CD4-positive, CD25-positive, alpha-beta regulatory T cell (primary cell): Measurements from ENCODE around the gene KYNU. TPM values are rescaled to one million over a fixed set of nuclear protein-coding genes. Genes with fewer than 3 reads are reported as not detected.

Experiments used
- ATAC-seq, 2 donors: fragments of 150-1000 bp; cut with Tn5 transposase; one replicate each; pipeline ENCODE4 v1.10.0; 2021; ENCODE audit warnings: low read depth in 2 of 2, moderate number of reproducible peaks in 2 of 2, moderate library complexity in 1 of 2
- DNase-seq, 3 donors: peaks; one replicate each; pipeline versions ENCODE4 v3.0.0 to v3.0.0-alpha.2; 2012 to 2022; ENCODE audit warnings: mixed read lengths in 1 of 3
- H3K27ac ChIP-seq: one replicate; pipeline ENCODE4 v1.7.0; 2013; ENCODE audit warnings: mild to moderate bottlenecking, low read length; ENCODE audit not compliant: insufficient read depth, poor library complexity, severe bottlenecking
- H3K27me3 ChIP-seq: one replicate; pipeline ENCODE4 v1.7.0; 2013; ENCODE audit warnings: low read length; ENCODE audit not compliant: control insufficient read depth, insufficient read depth
- H3K36me3 ChIP-seq: one replicate; pipeline ENCODE4 v1.7.0; 2013; ENCODE audit warnings: mild to moderate bottlenecking, low read length, moderate library complexity; ENCODE audit not compliant: control insufficient read depth, insufficient read depth
- H3K4me1 ChIP-seq: 2 replicates; pipeline ENCODE4 v1.7.0; 2013; ENCODE audit warnings: mild to moderate bottlenecking, low read length; ENCODE audit not compliant: insufficient read depth, control insufficient read depth, poor library complexity, severe bottlenecking
- H3K4me3 ChIP-seq: one replicate; pipeline ENCODE4 v1.7.0; 2013; ENCODE audit warnings: low read depth, mild to moderate bottlenecking, low read length, moderate library complexity
- H3K9me3 ChIP-seq, 2 experiments: 1 replicate in 1 of 2; 2 replicates in 1 of 2; pipeline ENCODE4 v1.7.0; 2013; ENCODE audit warnings: low read length in 2 of 2, mild to moderate bottlenecking in 1 of 2, moderate library complexity in 1 of 2; ENCODE audit not compliant: control insufficient read depth in 2 of 2
- H3K27ac Mint-ChIP-seq, 3 donors: one replicate each; pipeline ENCODE4 v1.8.0; 2020 to 2022; ENCODE audit warnings: mild to moderate bottlenecking in 3 of 3, mixed read lengths in 3 of 3, moderate library complexity in 2 of 3
- H3K27me3 Mint-ChIP-seq: one replicate; pipeline ENCODE4 v1.8.0; 2022; ENCODE audit warnings: mild to moderate bottlenecking, mixed read lengths
- H3K36me3 Mint-ChIP-seq: one replicate; pipeline ENCODE4 v1.8.0; 2020; ENCODE audit warnings: mixed read lengths
- H3K4me1 Mint-ChIP-seq, 4 donors: one replicate each; pipeline ENCODE4 v1.8.0; 2020 to 2022; ENCODE audit warnings: mixed read lengths in 4 of 4, mild to moderate bottlenecking in 1 of 4
- H3K4me3 Mint-ChIP-seq, 4 donors: one replicate each; pipeline ENCODE4 v1.8.0; 2020 to 2022; ENCODE audit warnings: mild to moderate bottlenecking in 4 of 4, mixed read lengths in 4 of 4, moderate library complexity in 3 of 4
- H3K9me3 Mint-ChIP-seq, 7 donors: one replicate each; pipeline ENCODE4 v1.8.0; 2020 to 2022; ENCODE audit warnings: mixed read lengths in 7 of 7, mild to moderate bottlenecking in 3 of 7, moderate library complexity in 2 of 7
- polyA plus RNA-seq, 4 donors: library from polyadenylated mRNA; unstranded; fragments of 300-500 nt; fragmentation: Illumina TruSeq; gene quantifications; one replicate each; pipeline ENCODE4 v1.2.3, GENCODE V29; 2021
- total RNA-seq: library from RNA; stranded (reverse); gene quantifications from one replicate; pipeline ENCODE4 v1.2.3, GENCODE V29; 2022

Gene KYNU
- total and polyA plus RNA-seq, 5 donors from 2014 or later = 0.08 TPM; not detected in 4

GRCh38 chr2:142973160-142973821 lies 95.8 kb downstream of the KYNU start:
- Mint-ChIP-seq H3K27ac (no peak overlapping the region), H3K9me3 (peaks cover 0 to 3% (median 0%) of the 10 kb centered on the region in 7 donors), H3K4me1 (no peaks in the 10 kb centered on the region), H3K4me3 (no peak overlapping the region), H3K36me3 (no peaks in the 10 kb centered on the region), H3K27me3 (peaks cover 8% of the 10 kb centered on the region)
- H3K4me3 ChIP-seq = no peak overlapping the region
- H3K27me3 ChIP-seq = no peaks in the 10 kb centered on the region
- H3K36me3 ChIP-seq = no peaks in the 10 kb centered on the region
- ATAC-seq = no peak
- DNase-seq = no peak
- no peak overlapping the region for H3K27ac ChIP-seq
- H3K9me3 ChIP-seq = no peaks in the 10 kb centered on the region
- H3K4me1 ChIP-seq = no peaks in the 10 kb centered on the region

DNA sequence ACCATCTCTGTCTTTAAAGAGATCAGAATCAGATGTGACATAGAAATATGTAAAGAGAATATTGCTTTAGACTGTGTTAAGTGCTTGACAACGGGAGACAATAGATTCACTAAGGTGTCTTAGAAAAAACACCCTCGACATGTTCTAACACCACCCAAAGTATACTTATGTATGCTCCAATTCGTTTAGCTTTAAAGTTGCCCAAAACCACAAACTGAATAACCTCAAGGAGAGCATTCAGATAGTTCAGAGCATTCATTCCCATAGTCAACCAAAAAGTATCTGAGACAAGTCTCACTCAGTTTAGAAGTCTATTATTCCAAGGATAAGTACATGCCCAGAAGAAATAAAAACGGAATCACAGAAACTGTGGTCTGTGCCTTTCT lies 96.4 kb downstream of the KYNU start:
- DNase-seq (no peak), ATAC-seq (no peak)
- Histone ChIP-seq H3K27ac (no peak overlapping the region), H3K36me3 (no peaks in the 10 kb centered on the region), H3K4me3 (no peak overlapping the region), H3K4me1 (no peaks in the 10 kb centered on the region), H3K9me3 (no peaks in the 10 kb centered on the region), H3K27me3 (no peaks in the 10 kb centered on the region)
- Mint-ChIP-seq H3K27ac (no peak overlapping the region), H3K36me3 (no peaks in the 10 kb centered on the region), H3K9me3 (peaks cover 0 to 3% (median 0%) of the 10 kb centered on the region in 7 donors), H3K27me3 (peaks cover 8% of the 10 kb centered on the region), H3K4me1 (no peaks in the 10 kb centered on the region), H3K4me3 (no peak overlapping the region)

DNA sequence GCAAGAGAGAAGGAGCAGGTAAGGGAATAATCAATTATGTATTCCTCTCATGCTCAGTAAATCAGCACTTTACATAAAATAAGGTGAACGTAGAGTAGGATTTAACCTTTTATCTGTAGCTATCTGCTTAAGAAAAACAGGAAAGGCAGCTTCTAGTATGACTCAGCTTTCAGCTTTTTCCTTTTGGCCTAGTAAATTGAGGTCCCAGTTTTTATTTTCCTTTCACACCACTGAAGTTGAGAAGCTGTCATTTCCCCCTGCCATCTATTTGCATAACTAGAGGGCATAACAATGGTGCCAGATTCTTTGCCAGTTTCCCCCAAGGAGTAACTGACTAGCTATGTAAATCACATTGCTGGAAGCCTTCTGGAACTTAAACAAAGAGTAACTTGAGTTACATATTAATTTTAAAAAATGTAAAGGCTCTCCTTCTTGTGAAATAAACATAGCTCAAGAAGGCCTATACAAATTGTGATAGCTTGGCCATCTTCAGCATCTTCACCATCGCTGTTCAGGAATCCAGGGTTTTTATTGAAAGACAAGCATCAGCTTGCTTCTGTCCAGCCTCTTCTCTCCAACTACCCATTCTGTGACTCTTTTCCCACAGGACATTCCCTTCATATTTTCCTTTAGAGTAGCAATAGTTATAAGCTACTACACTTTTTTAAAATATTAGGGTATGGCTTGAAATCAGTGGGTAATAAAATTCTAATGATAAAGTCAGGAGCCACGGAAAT lies 97.0 kb downstream of the KYNU start:
- H3K27ac Mint-ChIP-seq = no peak overlapping the region

DNA sequence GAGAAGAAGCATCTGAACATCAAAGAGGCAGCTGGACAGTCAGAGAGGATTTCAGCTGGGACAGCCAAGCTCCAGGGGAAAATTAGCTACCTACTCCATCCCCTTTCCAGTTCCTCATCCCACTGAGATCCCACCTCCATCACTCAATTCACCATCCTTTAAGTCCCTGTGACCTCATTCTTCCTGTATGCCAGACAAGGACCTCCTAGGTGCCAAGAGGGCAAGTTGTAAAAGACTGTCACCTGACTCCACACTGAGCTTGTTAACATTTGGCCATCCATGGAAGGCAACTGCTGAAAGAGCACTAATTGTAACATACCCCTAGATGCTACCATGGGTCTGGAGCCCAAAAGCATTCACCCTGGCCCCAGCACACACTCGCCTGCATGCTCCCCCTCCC lies 97.8 kb downstream of the KYNU start:
- Histone ChIP-seq H3K27ac (no peak overlapping the region), H3K4me3 (no peak overlapping the region), H3K27me3 (no peaks in the 10 kb centered on the region), H3K36me3 (no peaks in the 10 kb centered on the region), H3K9me3 (no peaks in the 10 kb centered on the region), H3K4me1 (no peaks in the 10 kb centered on the region)
- no peaks in the 10 kb centered on the region for H3K36me3 Mint-ChIP-seq
- no peaks in the 10 kb centered on the region for H3K4me1 Mint-ChIP-seq
- DNase-seq (no peak), ATAC-seq (no peak)
- H3K4me3 Mint-ChIP-seq = no peak overlapping the region
- H3K27ac Mint-ChIP-seq = no peak overlapping the region
- peaks cover 8% of the 10 kb centered on the region for H3K27me3 Mint-ChIP-seq
- H3K9me3 Mint-ChIP-seq = peaks cover 0 to 3% (median 0%) of the 10 kb centered on the region in 7 donors

More for the DNA sequence above, 97.0 kb downstream of the KYNU start:
- Histone ChIP-seq H3K36me3 (no peaks in the 10 kb centered on the region), H3K27ac (no peak overlapping the region), H3K9me3 (no peaks in the 10 kb centered on the region), H3K4me1 (no peaks in the 10 kb centered on the region), H3K27me3 (no peaks in the 10 kb centered on the region), H3K4me3 (no peak overlapping the region)
- DNase-seq = no peak
- peaks cover 0 to 3% (median 0%) of the 10 kb centered on the region in 7 donors for H3K9me3 Mint-ChIP-seq
- no peaks in the 10 kb centered on the region for H3K36me3 Mint-ChIP-seq
- ATAC-seq = no peak
- H3K27me3 Mint-ChIP-seq = peaks cover 8% of the 10 kb centered on the region
- no peaks in the 10 kb centered on the region for H3K4me1 Mint-ChIP-seq
- no peak overlapping the region for H3K4me3 Mint-ChIP-seq

GRCh38 chr2:142980246-142981068 lies 103.0 kb downstream of the KYNU start:
- Mint-ChIP-seq H3K27me3 (peaks cover 4% of the 10 kb centered on the region), H3K4me3 (no peak overlapping the region), H3K36me3 (no peaks in the 10 kb centered on the region), H3K9me3 (no peaks in the 10 kb centered on the region), H3K4me1 (no peaks in the 10 kb centered on the region), H3K27ac (no peak overlapping the region)
- Histone ChIP-seq H3K4me3 (no peak overlapping the region), H3K4me1 (no peaks in the 10 kb centered on the region), H3K9me3 (no peaks in the 10 kb centered on the region), H3K36me3 (no peaks in the 10 kb centered on the region), H3K27me3 (no peaks in the 10 kb centered on the region), H3K27ac (no peak overlapping the region)
- peak in 1 of 3 donors; percentile 10 for DNase-seq
- ATAC-seq = no peak

- Histone ChIP-seq H3K4me1 (no peaks in the 10 kb centered on the region), H3K27ac (no peak overlapping the region), H3K9me3 (no peaks in the 10 kb centered on the region), H3K27me3 (no peaks in the 10 kb centered on the region), H3K4me3 (no peak overlapping the region), H3K36me3 (no peaks in the 10 kb centered on the region)
- Mint-ChIP-seq H3K9me3 (no peaks in the 10 kb centered on the region), H3K27me3 (peaks cover 4% of the 10 kb centered on the region), H3K4me1 (no peaks in the 10 kb centered on the region), H3K36me3 (no peaks in the 10 kb centered on the region), H3K27ac (no peak overlapping the region), H3K4me3 (no peak overlapping the region)
- DNase-seq (no peak), ATAC-seq (no peak)
These were observed 103.6 kb downstream of the KYNU start for GRCh38 chr2:142981069-142981378.

DNA sequence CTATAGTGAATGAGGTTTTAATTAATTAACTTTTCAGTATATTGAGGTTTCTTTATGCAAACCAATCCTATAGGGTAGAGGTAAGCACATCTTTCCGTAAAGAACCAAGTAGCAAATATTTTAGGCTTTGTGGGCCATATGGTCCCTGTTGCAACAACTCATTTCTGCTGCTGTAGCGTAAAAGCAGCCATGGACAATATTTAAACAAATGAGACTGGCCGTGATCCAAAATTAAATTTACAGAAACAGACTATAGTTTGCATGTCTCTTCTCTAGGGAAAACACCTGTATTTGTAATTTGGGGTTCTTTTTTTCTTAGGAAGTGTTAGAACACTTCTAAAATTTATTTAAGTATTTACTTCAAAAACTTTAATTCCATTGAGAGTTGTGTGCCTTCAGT lies 104.3 kb downstream of the KYNU start:
- H3K4me1 Mint-ChIP-seq = no peaks in the 10 kb centered on the region
- Histone ChIP-seq H3K9me3 (no peaks in the 10 kb centered on the region), H3K36me3 (no peaks in the 10 kb centered on the region), H3K4me1 (no peaks in the 10 kb centered on the region), H3K4me3 (no peak overlapping the region), H3K27ac (no peak overlapping the region), H3K27me3 (no peaks in the 10 kb centered on the region)
- DNase-seq (no peak), ATAC-seq (no peak)
- H3K9me3 Mint-ChIP-seq = no peaks in the 10 kb centered on the region
- no peaks in the 10 kb centered on the region for H3K36me3 Mint-ChIP-seq
- peaks cover 4% of the 10 kb centered on the region for H3K27me3 Mint-ChIP-seq
- no peak overlapping the region for H3K4me3 Mint-ChIP-seq
- no peak overlapping the region for H3K27ac Mint-ChIP-seq
